Dedifferentiated amniotic fluid mesenchymal stem cell (primary cell): ENCODE results near the gene ZNF396.

Source experiments
- DNase-seq: peaks from one replicate; pipeline ENCODE4 v3.0.0-alpha.2; 2016; ENCODE audit errors: extremely low spot score

Gene ZNF396

DNA sequence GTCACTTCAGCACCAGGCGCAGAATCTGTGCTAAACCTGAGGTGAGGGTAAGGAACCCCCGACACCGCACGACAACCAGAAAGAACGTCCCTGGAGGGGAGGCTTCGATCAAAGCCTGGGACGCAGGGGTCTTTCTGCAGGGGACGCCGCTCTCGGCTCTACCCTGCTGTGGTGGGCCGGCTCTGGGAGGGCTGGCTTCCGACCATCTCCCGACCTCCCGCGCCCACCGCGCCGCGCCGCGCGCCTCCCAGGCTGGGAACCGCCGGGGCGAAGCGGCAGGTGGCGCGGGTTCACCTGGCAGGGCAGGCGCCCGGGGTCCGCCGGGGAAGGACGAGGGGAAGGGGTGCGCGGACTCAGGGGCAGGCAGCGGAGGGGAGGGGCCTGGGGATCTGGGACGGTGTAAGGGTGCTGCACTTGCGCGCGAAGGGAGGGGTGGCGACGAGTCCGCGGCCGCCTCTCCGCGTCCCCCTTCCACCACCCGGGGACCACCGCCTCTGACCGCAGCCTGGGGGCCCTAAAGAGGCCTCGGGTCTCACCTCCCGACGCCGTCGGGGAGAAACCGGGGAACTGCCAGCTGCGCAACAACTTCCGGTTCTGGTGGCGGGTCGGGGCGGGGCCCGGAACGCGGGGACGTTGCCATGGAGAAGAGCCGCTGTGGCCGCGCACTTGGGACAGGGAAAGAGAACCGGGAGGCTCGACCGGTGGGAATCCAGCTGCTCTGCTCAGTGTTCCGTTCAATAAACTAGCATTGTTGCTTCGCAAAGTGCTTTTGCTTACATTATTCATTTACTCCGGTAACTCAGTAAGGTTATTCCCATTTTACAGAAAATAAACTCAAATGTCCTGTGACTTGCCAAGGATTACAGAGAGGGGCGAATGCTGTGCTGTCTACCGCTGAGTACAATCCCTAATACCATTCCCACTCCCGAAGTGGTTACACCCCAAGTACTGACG lies at the start of gene ZNF396:
ZNF396 (minus strand) TSS at position 596 of the 954 bp plus-strand sequence. CDS start 3,045 bp downstream, outside the sequence.
- peak; percentile 66 for DNase-seq

DNA sequence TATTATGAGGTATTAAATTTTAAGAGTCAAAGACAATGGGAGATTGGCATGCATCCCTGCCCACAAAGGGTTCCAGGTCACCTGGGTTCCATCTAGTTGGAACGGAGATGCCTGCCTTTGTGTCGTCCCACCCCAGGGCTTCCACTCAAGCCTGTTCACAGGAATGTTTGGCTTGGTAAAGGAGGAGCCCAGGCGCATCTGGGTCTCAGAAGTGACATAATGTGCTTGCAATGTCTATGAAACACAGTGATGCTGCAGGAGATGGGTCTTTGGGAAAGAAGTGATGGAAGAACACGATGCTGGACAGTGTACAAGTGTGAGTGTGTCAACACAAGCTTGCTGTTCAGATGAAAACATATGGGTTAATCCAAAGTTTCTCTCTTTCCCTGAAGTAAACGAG lies 49.6 kb upstream of the ZNF396 start:
- DNase-seq, result no peak

DNA sequence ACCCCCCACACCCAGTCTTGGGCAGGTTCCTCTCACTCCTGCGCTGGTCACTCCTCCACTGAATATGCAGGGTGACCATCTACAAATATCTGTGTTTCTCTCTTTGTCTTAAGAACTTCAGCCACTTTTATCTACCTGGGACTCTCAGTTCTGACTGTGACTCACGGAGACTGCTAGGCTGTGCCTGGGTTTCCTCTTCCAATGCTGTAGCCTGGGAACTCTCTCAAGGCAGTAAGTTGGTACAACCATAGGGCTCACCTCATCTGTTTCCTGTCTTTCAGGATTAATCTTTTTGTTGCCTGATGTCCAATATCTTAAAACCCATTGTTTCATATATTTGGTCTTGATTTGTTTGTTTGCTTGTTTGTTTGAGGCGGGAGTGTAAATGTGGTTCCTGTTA lies 47.2 kb upstream of the ZNF396 start:
- no peak for DNase-seq

DNA sequence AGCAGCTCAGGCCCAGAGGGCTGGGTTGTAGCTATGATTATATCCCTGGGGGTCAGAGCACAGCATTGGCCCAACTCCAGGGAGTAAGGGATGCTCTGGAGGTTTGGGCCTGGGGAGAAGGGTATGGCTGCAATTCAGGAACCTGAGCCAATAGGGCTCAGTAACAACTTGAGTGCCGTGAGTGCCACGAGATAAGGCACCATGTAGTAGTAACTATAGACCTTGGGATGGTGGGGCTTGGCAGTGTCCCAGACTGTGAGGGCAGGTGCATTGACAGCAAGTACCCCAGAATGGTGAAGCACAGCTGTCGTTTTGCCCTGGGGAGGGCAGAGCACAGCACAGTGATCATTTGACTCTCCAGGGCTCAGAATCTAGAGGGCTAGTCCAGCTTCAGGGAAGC lies 45.1 kb upstream of the ZNF396 start:
- DNase-seq, result no peak

DNA sequence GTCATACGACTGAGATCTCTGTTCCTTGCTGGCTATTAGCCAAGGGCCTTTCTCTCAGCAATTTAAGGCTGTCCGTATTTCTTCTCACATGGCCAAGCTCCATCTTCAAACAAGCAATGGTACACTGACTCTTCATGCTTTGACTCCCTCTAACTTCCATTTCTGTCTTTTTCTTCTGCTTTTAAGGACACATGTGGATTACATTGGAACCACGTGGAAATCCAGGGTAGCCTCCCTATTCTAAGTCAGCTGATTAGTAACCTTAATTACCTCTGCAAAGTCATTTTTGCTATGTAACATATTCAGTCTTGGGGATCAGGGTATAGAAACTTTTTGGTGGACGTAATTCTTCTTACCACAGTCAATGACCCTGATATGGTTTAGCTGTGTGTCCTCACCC lies 41.5 kb upstream of the ZNF396 start:
- DNase-seq, result no peak

DNA sequence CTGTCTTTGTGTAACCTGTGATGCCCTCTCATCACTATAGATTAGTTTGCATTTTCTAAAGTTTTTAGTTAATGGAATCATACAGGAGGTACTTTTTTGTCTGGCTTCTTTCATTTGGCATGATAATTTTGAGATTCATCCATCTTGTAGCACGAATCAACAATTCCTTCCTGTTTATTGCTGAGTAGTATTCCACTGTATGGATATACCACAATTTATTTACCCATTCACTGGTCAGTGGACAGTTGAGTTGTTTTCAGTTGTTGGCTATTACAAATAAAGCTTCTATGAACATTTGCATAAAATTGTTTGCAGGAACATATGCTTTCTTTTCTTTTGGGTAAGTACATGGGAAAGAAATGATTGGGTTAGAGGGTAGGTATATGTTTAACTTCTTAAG lies 40.1 kb upstream of the ZNF396 start:
- DNase-seq, result no peak

DNA sequence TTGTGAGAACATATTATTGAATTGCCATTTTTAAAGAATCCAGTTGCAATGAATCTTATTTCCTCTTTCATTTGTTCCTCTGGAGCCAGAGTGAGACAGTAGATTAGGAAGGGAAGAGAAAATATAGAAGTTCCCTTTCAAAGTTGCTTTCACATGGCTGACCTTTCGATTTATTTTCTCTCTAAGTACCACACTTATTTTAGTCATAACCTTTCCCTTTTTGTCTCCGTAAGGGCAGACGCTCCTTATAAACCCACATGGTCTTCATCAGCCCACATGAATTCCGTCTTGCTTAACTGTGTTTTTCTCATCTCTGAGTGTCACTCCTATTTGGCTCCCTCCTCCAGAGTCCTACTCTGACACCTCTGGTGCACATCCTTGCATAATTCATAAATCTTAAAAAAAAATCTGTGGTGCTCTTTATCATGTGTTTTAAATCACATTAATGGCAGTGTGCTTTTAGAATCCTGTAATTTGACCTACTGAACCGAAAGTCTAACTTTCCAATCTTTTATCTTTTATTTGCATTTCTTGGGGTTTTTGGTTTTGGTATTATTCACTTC lies 38.5 kb upstream of the ZNF396 start:
- no peak for DNase-seq

DNA sequence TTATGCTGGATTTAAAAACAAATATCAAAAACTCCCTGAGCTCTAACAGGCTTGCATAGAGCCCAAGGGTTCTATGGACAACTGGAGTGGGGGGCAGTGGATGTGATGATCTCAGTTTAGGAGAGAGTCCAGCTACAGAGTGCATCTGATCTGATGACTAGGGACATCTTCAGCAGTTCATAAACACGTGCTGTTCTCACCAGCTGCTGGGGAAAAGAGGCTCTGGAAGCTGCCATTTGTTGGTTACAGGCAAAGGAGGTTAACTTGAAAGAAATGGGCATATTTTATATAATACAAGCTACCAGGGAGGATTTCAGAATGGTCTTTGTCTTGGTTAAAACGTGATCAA lies 36.0 kb upstream of the ZNF396 start:
- DNase-seq, result no peak

DNA sequence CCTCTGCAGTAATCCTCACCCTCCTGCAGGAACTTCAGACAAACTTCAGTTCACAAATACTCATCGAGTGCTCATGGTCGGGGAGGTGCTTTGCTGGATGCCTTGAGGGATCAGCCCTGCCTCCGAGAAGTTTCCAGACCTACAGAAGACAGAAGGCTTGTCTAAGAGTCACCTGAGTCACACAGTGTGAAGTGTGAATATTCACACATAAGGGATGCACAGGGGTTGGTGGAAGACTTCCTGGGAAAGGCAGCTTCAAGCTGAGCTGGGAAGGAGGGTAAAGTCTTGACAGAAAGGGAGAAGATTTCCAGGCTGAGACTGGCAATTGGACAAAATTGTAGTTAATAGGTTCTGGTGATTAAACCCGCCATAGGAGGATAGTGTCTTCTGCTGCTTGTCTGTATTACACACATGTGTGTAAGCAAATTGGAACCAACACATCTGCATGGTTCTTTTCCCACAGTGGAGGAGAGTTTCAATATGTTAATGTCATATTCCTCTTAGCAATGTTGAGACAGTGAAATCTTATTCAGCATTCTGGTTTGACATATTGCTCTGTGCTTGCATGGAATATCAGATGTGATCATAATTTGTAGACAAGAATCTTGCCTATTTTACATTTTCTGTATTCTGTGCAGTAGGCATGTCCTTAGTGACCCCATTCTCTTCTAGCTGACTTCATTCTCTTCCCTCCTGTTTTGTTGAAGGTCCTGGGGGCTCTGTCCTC lies 34.7 kb upstream of the ZNF396 start:
- DNase-seq, result no peak

DNA sequence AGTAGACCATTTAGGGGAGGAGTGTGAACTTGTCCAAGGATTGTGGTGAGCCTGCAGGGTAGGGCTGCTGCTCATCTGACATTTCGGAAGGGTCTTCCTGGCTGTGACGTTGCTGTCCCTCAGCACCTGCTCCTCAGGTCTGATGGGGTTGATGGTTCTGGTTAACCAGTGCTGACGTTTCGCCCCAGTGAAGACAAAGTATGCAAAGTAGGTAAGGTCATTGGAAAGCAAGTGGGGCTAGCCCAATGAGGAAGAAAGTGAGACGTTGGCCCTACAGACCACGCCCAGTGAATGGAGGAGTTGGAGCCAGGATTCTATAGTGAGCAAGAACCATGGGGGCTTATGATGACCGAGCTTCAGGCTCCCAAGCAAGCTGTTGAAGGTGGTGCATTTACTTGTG lies 33.4 kb upstream of the ZNF396 start:
- DNase-seq, result no peak

DNA sequence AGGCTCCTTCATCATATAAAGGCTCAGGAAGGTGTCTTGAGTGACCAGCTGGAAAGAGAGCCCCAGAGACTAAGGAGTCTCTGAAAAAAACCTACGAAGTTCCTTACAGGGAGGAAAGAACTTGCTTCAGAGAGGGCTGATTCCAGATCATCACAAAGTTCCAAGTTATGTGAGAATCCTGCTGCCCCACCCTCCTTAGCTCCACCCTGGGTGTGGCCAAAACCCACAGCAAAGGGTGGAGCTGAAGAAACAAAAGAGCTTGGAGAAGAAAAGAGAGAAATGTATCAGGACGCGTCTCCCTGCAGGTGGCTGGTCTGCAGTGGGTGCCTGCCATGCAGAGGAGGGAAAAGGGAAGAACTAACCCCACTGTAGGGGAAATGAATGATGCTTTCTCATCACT lies 32.8 kb upstream of the ZNF396 start:
- no peak for DNase-seq

DNA sequence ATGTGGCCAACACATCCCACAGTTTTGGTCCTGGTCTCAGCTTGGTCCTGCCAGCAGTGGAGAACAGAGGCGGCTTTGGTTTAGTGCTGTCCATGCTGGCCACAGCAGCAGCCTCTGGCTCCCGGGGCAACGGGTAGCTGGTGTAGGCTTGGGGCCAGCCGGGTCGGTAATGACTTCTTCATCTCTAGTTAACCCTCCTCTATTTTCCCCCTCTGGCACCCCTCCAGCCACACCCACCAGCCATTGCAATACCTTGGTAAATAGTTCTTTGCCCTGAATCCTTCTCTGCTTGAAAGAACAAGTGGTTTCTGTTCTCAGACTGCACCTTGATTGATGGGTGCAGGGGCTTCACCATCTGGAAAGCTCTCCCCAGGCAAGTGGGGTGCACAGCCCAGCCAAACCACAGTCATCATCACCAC lies 31.7 kb upstream of the ZNF396 start:
- no peak for DNase-seq

DNA sequence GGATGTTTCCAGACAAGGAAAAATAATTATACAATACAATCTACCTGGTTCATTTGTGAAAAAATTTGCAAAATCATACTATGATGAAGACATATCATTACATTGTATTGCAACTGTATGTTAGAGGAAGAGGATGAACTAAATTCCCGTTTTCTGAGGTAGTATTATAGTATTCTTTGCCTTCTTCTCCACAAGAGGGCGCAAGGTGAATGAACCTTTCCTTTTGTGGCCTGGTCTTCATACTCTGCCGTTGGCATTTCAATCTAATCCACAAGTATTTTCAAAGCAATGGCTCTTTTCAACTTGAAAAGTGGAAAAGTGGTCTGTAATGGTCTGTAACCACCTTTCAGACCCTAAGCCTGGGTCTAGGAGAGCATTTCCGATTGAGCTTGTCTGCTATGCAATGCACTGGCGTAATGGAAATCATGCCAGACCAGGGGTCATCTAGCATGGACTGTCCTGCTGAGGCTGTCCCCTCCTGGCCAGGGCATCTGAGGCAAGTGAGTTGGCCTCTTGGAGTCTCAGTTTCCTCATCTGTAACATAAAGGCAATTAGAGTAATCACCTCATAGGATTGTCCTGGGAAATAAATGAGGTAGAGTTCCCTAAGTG lies 30.8 kb upstream of the ZNF396 start:
- DNase-seq, result peak; percentile 86

DNA sequence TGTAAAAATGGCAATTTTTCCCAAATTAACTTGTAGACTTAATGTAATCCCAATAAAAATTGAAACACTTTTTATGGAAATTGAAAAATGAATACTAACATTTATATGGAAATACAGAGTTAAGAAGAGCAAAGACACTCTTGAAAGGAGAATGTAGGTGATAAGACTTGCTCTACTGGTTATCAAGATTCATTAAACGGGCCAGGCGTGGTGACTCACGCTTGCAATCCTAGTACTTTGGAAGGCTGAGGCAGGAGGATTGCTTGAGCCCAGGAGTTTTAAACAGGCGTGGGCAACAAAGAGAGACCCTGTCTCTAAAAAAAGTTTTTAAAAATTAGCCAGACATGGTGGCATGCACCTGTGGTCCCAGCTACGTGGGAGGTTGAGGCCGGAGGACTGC lies 29.5 kb upstream of the ZNF396 start:
- no peak for DNase-seq

DNA sequence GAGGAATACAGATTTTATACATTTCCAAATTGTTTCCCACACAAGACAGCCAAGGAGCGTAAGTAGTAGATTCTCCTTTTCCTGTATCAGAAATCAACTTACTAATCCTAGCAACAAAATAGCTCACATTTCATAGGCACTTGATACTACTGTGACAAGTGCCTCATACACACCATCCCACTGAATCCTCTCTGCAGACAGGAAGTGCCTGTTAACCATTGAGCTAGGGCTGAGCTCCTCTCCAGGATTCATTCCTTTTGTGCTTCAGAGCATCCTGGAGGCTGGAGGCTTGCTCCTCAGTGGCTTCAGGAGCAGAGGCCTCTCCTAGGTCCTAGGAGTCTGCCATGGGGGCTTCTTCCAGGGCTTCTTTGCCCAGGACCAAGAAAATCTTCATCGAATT lies 20.8 kb upstream of the ZNF396 start:
- DNase-seq, result no peak

DNA sequence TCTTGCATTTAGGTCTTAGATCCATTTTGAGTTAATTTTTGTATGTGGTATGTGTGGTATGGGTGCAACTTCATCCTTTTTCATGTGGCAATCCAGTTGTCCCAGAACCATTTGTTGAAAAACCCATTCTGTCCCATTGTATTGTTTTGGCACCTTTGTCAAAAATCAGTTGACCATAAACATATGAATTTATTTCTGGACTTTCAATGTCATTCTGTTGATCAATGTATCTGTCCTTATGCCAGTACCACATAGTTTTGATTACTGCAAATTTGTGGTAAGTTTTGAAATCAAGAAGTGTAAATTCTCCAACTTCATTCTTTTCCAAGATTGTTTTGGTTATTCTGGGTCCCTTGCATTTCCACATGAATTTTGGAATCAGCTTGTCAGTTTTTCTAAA lies 16.6 kb upstream of the ZNF396 start:
- DNase-seq, result no peak

DNA sequence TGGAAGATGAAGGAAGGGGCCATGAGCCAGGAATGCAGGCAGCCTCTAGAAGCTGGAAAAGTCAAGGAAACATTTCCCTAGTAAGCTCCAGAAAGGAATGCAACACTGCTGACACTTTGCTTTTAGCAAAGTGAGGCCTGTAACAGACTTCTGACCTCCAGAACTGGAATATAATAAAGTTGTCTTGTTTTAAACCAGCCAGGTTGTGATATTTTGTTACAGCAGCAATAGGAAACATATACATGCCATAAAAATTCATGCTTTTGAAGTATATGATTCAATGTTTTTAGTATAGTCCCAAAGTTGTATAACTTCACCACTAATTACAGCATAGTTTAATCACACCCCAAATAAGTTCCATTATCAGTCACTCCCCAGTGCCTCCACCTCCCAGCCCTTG lies 15.2 kb upstream of the ZNF396 start:
- DNase-seq, result no peak

DNA sequence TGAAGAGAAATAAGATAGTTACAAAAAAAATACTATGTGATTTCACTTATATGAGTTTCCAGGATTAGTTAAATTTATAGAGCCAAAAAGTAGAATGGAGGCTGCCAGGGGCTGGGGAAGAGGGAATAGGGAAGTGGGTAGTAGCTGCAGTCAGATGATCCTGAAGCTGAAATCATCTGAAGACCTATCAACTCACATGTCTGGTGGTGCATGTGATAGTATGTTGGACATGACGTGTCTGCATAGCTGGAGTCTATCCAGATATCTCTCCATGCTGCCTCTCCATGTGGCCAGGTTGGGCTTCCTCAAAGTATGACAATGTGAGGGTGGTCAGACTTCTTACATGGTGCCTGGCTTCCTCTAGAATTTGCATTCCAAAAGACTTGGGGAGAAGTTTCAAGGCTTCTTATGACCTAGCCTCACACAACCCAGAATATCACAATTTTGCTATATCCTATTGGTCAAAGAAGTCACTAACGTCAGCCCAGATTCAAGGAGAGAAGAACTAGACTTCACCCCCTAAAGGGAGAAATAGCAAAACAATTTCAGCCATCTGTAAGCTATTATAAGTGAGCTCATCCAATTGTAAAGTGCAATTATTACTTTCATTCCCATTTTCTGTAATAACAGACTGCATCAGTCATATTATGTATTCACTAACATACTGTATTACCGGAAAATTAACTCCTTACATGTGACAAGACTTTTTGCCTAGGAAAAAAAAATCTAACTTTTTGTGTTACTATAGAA lies 14.0 kb upstream of the ZNF396 start:
- DNase-seq, result no peak

DNA sequence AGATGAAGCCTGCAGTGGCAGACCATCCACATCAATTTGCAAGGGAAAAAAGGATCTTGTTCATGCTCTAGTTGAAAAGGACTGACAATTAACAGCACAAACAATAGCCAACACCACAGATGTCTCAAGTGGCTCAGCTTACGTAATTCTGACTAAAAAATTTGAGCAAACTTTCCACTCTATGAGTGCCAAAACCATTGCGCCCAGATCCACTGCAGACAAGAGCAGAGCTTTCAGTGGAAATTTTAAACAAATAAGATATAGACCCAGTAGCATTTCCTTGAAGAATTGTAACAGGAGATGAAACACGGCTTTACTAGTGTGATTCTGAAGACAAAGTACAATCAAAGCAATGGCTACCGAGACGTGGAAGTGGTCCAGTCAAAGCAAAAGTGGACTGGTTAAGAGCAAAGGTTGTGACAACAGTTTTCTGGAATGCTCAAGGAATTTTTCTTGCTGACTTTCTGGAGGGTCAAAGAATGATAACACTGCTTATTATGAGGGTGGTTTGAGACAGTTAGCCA lies 12.0 kb upstream of the ZNF396 start:
- peak; percentile 44 for DNase-seq

DNA sequence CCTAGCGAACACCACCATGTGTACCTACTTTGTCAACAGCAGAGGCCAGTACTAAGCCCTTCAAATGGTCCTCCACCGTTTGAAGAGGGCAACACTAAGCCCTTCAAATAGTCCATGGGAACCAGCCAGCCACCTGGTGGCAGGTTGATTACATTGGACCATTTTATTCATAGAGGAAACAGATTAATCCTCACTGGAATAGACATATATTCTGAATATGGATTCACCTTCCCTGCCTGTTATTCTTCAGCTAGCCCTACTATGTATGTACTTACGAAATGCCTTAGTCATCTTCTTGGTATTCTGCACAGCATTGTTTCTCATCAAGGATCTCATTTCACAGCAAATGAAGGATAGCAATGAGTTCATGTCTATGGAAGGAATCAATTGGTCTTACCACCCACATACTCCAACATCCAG lies 10.0 kb upstream of the ZNF396 start:
- DNase-seq, result no peak

DNA sequence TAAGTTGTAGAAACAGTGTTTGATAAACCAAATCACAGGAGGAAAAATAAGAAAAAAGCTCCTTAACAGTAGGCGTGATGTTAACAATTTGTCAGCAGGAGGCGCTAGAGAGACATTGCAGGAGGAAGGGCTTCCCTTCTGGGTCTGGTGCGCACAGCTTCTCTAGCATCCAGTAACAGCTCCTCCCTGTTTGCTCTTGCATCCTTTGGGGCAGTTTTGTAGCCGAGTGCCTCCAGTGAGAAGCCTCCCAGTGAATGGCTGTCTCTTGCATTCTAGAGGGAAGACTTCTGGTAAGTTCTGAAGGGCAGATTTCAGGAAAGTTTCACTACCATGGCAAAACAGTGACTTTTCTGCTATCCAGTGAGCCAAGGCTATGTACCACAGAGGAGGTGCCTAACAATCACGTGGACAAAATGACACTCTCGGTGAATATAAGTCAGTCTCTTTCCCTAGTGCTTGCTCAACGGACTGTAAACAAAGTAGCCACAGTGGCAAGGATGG lies 9.5 kb upstream of the ZNF396 start:
- DNase-seq, result peak; percentile 73
